ENCODE measurements around the gene TDRD7.

The TDRD7 gene

GRCh38 chr9:97506306-97506705 lies 94.4 kb downstream of the TDRD7 start:
- H3K4me1 ChIP-seq (ENCODE audit: control insufficient read depth in 1 of 2, insufficient read depth in 2 of 2, low read length in 2 of 2), result peaks cover 0 to 9% of the 10 kb centered on the region in 2 experiments
- peaks cover 7% of the 10 kb centered on the region for H3K9me3 ChIP-seq (ENCODE audit: insufficient read depth, low read depth, low read length)
- H4K91ac ChIP-seq (ENCODE audit: low read depth, low read length), result no peak overlapping the region
- H3K27me3 ChIP-seq (ENCODE audit: insufficient read depth, low read length), result peaks cover 31% of the 10 kb centered on the region
- H3K4me2 ChIP-seq (ENCODE audit: low read length), result no peak overlapping the region
- no peak overlapping the region for H3K14ac ChIP-seq (ENCODE audit: low read length)
- H3K18ac ChIP-seq (ENCODE audit: low read length), result no peak overlapping the region
- no peak overlapping the region for H3K27ac ChIP-seq (ENCODE audit: low read depth, low read length)
- H3K9ac ChIP-seq (ENCODE audit: low read length), result no peak overlapping the region
- DNase-seq, result no peak
- no peak overlapping the region for H2BK5ac ChIP-seq (ENCODE audit: low read depth, low read length, poor library complexity)
- no peak overlapping the region for H2AK5ac ChIP-seq (ENCODE audit: low read length)
- no peak overlapping the region for H3K4ac ChIP-seq (ENCODE audit: low read depth, low read length)
- H3K79me1 ChIP-seq (ENCODE audit: low read length), result no peaks in the 10 kb centered on the region
- no peak overlapping the region for H4K8ac ChIP-seq (ENCODE audit: low read depth, low read length)
- H3K36me3 ChIP-seq (ENCODE audit: control insufficient read depth in 1 of 2, insufficient read depth in 2 of 2, low read length in 2 of 2), result no peaks in the 10 kb centered on the region
- H2BK120ac ChIP-seq (ENCODE audit: insufficient read depth, low read length, poor library complexity), result no peak overlapping the region
- no peaks in the 10 kb centered on the region for H3K79me2 ChIP-seq (ENCODE audit: control insufficient read depth, insufficient read depth, low read length, poor library complexity)
- no CpG with 5 or more reads among the region's 4 CpGs for WGBS (ENCODE audit: extremely low coverage, insufficient coverage, insufficient read length)
- no peak overlapping the region for H2AFZ ChIP-seq (ENCODE audit: insufficient read depth, low read length, poor library complexity)
- no peak overlapping the region for H3K4me3 ChIP-seq (ENCODE audit: low read depth, low read length)
- no peak overlapping the region for H4K12ac ChIP-seq (ENCODE audit: low read depth, low read length)
- no peak overlapping the region for H2BK12ac ChIP-seq (ENCODE audit: low read length)
- no peak overlapping the region for H3K23ac ChIP-seq (ENCODE audit: low read length)

GRCh38 chr9:97506787-97507186 lies 94.9 kb downstream of the TDRD7 start:
- no peak overlapping the region for H2AK5ac ChIP-seq (ENCODE audit: low read length)
- H3K4me2 ChIP-seq (ENCODE audit: low read length), result no peak overlapping the region
- no peak overlapping the region for H4K12ac ChIP-seq (ENCODE audit: low read depth, low read length)
- H3K4me1 ChIP-seq (ENCODE audit: control insufficient read depth in 1 of 2, insufficient read depth in 2 of 2, low read length in 2 of 2), result peaks cover 0 to 8% of the 10 kb centered on the region in 2 experiments
- H3K18ac ChIP-seq (ENCODE audit: low read length), result no peak overlapping the region
- no peak overlapping the region for H3K9ac ChIP-seq (ENCODE audit: low read length)
- H3K23ac ChIP-seq (ENCODE audit: low read length), result no peak overlapping the region
- no peak overlapping the region for H2BK12ac ChIP-seq (ENCODE audit: low read length)
- no peaks in the 10 kb centered on the region for H3K79me1 ChIP-seq (ENCODE audit: low read length)
- no peak overlapping the region for H3K4me3 ChIP-seq (ENCODE audit: low read depth, low read length)
- H2BK120ac ChIP-seq (ENCODE audit: insufficient read depth, low read length, poor library complexity), result no peak overlapping the region
- no CpG with 5 or more reads among the region's 1 CpG for WGBS (ENCODE audit: extremely low coverage, insufficient coverage, insufficient read length)
- H3K14ac ChIP-seq (ENCODE audit: low read length), result no peak overlapping the region
- no peak for DNase-seq
- no peak overlapping the region for H4K91ac ChIP-seq (ENCODE audit: low read depth, low read length)
- H3K4ac ChIP-seq (ENCODE audit: low read depth, low read length), result no peak overlapping the region
- H3K79me2 ChIP-seq (ENCODE audit: control insufficient read depth, insufficient read depth, low read length, poor library complexity), result no peaks in the 10 kb centered on the region
- no peak overlapping the region for H2BK5ac ChIP-seq (ENCODE audit: low read depth, low read length, poor library complexity)
- H3K36me3 ChIP-seq (ENCODE audit: control insufficient read depth in 1 of 2, insufficient read depth in 2 of 2, low read length in 2 of 2), result no peaks in the 10 kb centered on the region
- no peak overlapping the region for H2AFZ ChIP-seq (ENCODE audit: insufficient read depth, low read length, poor library complexity)
- no peak overlapping the region for H3K27ac ChIP-seq (ENCODE audit: low read depth, low read length)
- H4K8ac ChIP-seq (ENCODE audit: low read depth, low read length), result no peak overlapping the region
- H3K9me3 ChIP-seq (ENCODE audit: insufficient read depth, low read depth, low read length), result peaks cover 7% of the 10 kb centered on the region
- peaks cover 27% of the 10 kb centered on the region for H3K27me3 ChIP-seq (ENCODE audit: insufficient read depth, low read length)

- DNase-seq, result no peak
- Histone ChIP-seq H2BK12ac (ENCODE audit: low read length) (no peak overlapping the region), H3K14ac (ENCODE audit: low read length) (no peak overlapping the region), H2BK120ac (ENCODE audit: insufficient read depth, low read length, poor library complexity) (no peak overlapping the region), H3K4me1 (ENCODE audit: control insufficient read depth in 1 of 2, insufficient read depth in 2 of 2, low read length in 2 of 2) (peaks cover 0 to 1% of the 10 kb centered on the region in 2 experiments), H2AK5ac (ENCODE audit: low read length) (no peak overlapping the region), H3K27ac (ENCODE audit: low read depth, low read length) (no peak overlapping the region), H3K4me3 (ENCODE audit: low read depth, low read length) (no peak overlapping the region), H2AFZ (ENCODE audit: insufficient read depth, low read length, poor library complexity) (no peak overlapping the region), H3K79me2 (ENCODE audit: control insufficient read depth, insufficient read depth, low read length, poor library complexity) (no peaks in the 10 kb centered on the region), H3K18ac (ENCODE audit: low read length) (no peak overlapping the region), H4K91ac (ENCODE audit: low read depth, low read length) (no peak overlapping the region), H3K23ac (ENCODE audit: low read length) (no peak overlapping the region), H3K4ac (ENCODE audit: low read depth, low read length) (no peak overlapping the region), H3K4me2 (ENCODE audit: low read length) (no peak overlapping the region), H3K9me3 (ENCODE audit: insufficient read depth, low read depth, low read length) (peaks cover 7% of the 10 kb centered on the region), H4K12ac (ENCODE audit: low read depth, low read length) (no peak overlapping the region), H3K27me3 (ENCODE audit: insufficient read depth, low read length) (peaks cover 20% of the 10 kb centered on the region), H3K9ac (ENCODE audit: low read length) (no peak overlapping the region), H3K36me3 (ENCODE audit: control insufficient read depth in 1 of 2, insufficient read depth in 2 of 2, low read length in 2 of 2) (no peaks in the 10 kb centered on the region), H3K79me1 (ENCODE audit: low read length) (no peaks in the 10 kb centered on the region), H4K8ac (ENCODE audit: low read depth, low read length) (no peak overlapping the region), H2BK5ac (ENCODE audit: low read depth, low read length, poor library complexity) (no peak overlapping the region)
- WGBS (ENCODE audit: extremely low coverage, insufficient coverage, insufficient read length), result no CpG with 5 or more reads among the region's 5 CpGs
Observed at GRCh38 chr9:97507428-97507984, 95.6 kb downstream of the TDRD7 start.

GRCh38 chr9:97508852-97509251 lies 97.0 kb downstream of the TDRD7 start:
- WGBS (ENCODE audit: extremely low coverage, insufficient coverage, insufficient read length), result no CpG with 5 or more reads among the region's 4 CpGs
- H2BK5ac ChIP-seq (ENCODE audit: low read depth, low read length, poor library complexity), result no peak overlapping the region
- no peaks in the 10 kb centered on the region for H3K36me3 ChIP-seq (ENCODE audit: control insufficient read depth in 1 of 2, insufficient read depth in 2 of 2, low read length in 2 of 2)
- H3K4me1 ChIP-seq (ENCODE audit: control insufficient read depth in 1 of 2, insufficient read depth in 2 of 2, low read length in 2 of 2), result no peaks in the 10 kb centered on the region
- peaks cover 2% of the 10 kb centered on the region for H3K9me3 ChIP-seq (ENCODE audit: insufficient read depth, low read depth, low read length)
- H4K8ac ChIP-seq (ENCODE audit: low read depth, low read length), result no peak overlapping the region
- no peak overlapping the region for H3K4me2 ChIP-seq (ENCODE audit: low read length)
- H2AK5ac ChIP-seq (ENCODE audit: low read length), result no peak overlapping the region
- no peak overlapping the region for H3K18ac ChIP-seq (ENCODE audit: low read length)
- no peak overlapping the region for H3K9ac ChIP-seq (ENCODE audit: low read length)
- DNase-seq, result no peak
- no peak overlapping the region for H4K12ac ChIP-seq (ENCODE audit: low read depth, low read length)
- no peak overlapping the region for H2BK120ac ChIP-seq (ENCODE audit: insufficient read depth, low read length, poor library complexity)
- H3K27ac ChIP-seq (ENCODE audit: low read depth, low read length), result no peak overlapping the region
- no peak overlapping the region for H3K4me3 ChIP-seq (ENCODE audit: low read depth, low read length)
- no peak overlapping the region for H2AFZ ChIP-seq (ENCODE audit: insufficient read depth, low read length, poor library complexity)
- H3K4ac ChIP-seq (ENCODE audit: low read depth, low read length), result no peak overlapping the region
- H2BK12ac ChIP-seq (ENCODE audit: low read length), result no peak overlapping the region
- H3K27me3 ChIP-seq (ENCODE audit: insufficient read depth, low read length), result peaks cover 8% of the 10 kb centered on the region
- H3K79me2 ChIP-seq (ENCODE audit: control insufficient read depth, insufficient read depth, low read length, poor library complexity), result no peaks in the 10 kb centered on the region
- H3K23ac ChIP-seq (ENCODE audit: low read length), result no peak overlapping the region
- no peaks in the 10 kb centered on the region for H3K79me1 ChIP-seq (ENCODE audit: low read length)
- H4K91ac ChIP-seq (ENCODE audit: low read depth, low read length), result no peak overlapping the region
- no peak overlapping the region for H3K14ac ChIP-seq (ENCODE audit: low read length)

All from trophoblast cell (in vitro differentiated cells and primary cell).